Uterus (tissue), 2 donors: Measurements from ENCODE around the gene JMJD8.

Experiments used
- POLR2A ChIP-seq, 2 donors: fragments of 450-650 bp; IDR thresholded peaks; one replicate each; pipeline ENCODE4 v1.6.1; 2016; ENCODE audit warnings: antibody characterized with exemption in 2 of 2, mild to moderate bottlenecking in 1 of 2, moderate library complexity in 1 of 2
- TF ChIP-seq, protein P1 (sequence below), 4 experiments: fragments of 200-600 bp in 2 of 4; fragments of 450-650 bp in 2 of 4; sonication (generic) in 2 of 4; IDR thresholded peaks; one replicate each; pipeline ENCODE4 v1.5.1; 2016 to 2019; ENCODE audit warnings: antibody characterized with exemption in 4 of 4, mild to moderate bottlenecking in 2 of 4, moderate library complexity in 1 of 4

DNA sequence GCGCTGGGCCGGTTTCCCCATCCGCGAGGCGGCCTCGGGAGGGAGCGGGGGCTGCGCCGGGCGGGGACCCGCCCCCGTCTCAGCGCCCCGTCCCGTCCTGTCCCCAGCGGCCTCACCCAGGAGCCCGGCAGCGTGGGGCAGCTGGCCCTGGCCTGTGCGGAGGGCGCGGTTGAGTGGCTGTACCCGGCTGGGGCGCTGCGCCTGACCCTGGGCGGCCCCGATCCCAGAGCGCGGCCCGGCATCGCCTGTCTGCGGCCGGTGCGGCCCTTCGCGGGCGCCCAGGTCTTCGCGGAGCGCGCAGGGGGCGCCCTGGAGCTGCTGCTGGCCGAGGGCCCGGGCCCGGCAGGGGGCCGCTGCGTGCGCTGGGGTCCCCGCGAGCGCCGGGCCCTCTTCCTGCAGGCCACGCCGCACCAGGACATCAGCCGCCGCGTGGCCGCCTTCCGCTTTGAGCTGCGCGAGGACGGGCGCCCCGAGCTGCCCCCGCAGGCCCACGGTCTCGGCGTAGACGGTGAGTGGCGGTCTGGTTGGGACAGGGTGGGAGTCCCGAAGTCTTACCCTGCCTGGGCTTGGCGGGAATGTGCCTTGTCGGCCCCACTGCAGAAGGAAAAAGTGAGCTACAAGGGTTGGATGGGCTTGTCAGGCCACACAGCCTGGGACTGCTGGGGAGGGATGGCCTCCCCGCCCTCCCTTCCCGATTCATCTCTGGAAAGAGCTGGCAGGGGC lies 31.5 kb upstream of the JMJD8 start:
- peak in 1 of 2 donors; percentile 2 for TF ChIP-seq POLR2A (IDR thresholded peaks at IDR 0.05)
- TF ChIP-seq, protein P1, sequence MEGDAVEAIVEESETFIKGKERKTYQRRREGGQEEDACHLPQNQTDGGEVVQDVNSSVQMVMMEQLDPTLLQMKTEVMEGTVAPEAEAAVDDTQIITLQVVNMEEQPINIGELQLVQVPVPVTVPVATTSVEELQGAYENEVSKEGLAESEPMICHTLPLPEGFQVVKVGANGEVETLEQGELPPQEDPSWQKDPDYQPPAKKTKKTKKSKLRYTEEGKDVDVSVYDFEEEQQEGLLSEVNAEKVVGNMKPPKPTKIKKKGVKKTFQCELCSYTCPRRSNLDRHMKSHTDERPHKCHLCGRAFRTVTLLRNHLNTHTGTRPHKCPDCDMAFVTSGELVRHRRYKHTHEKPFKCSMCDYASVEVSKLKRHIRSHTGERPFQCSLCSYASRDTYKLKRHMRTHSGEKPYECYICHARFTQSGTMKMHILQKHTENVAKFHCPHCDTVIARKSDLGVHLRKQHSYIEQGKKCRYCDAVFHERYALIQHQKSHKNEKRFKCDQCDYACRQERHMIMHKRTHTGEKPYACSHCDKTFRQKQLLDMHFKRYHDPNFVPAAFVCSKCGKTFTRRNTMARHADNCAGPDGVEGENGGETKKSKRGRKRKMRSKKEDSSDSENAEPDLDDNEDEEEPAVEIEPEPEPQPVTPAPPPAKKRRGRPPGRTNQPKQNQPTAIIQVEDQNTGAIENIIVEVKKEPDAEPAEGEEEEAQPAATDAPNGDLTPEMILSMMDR (IDR thresholded peaks at IDR 0.05): no peak
